IMR-90 (cell line): ENCODE data around the gene BCAS3. TPM values are rescaled to one million over a fixed set of nuclear protein-coding genes. Genes with fewer than 3 reads are reported as not detected.

Source experiments
- ATAC-seq: fragments of 200-7000 bp; cut with Tn5 transposase; 2 replicates; pipeline ENCODE4 v1.9.1; 2020; ENCODE audit warnings: low read depth, mild to moderate bottlenecking, moderate library complexity
- BruUV-seq: library from RNA; stranded (reverse); fragments of 400-500 nt; replicated peaks from 2 replicates; lab custom pipeline; 2021; lab: Mats Ljungman, UMichigan
- CTCF ChIA-PET: fragments of 300-600 bp; formaldehyde crosslinking; extraction: SDS; loops from one replicate; lab custom pipeline; 2021; ENCODE audit warnings: antibody characterized with exemption; lab: Yijun Ruan, JAX
- POLR2A ChIA-PET: fragments of 300-600 bp; sonication (Branson Sonifier 250); formaldehyde crosslinking; loops from one replicate; lab custom pipeline; 2022; ENCODE audit warnings: antibody characterized with exemption; ENCODE audit not compliant: unreplicated experiment; lab: Charles Lee
- DNase-seq: peaks from one replicate; pipeline ENCODE4 v3.0.0; 2013
- H2AFZ ChIP-seq: replicated peaks from 2 replicates; pipeline ENCODE3; 2013; ENCODE audit warnings: low read length, mild to moderate bottlenecking; ENCODE audit not compliant: poor library complexity
- H2AK5ac ChIP-seq: 2 replicates; pipeline ENCODE4 v1.6.1; 2013; ENCODE audit warnings: low read depth, low read length, inconsistent platforms
- H2AK9ac ChIP-seq: replicated peaks from 2 replicates; pipeline ENCODE3; 2013; ENCODE audit warnings: mild to moderate bottlenecking, low read depth, low read length, moderate library complexity; ENCODE audit not compliant: poor library complexity
- H2BK120ac ChIP-seq: 2 replicates; pipeline ENCODE4 v1.6.1; 2013; ENCODE audit warnings: low read depth, low read length, inconsistent platforms
- H2BK15ac ChIP-seq: 3 replicates; pipeline ENCODE4 v1.6.1; 2013; ENCODE audit warnings: low read depth, low read length, inconsistent platforms
- H2BK20ac ChIP-seq: 2 replicates; pipeline ENCODE4 v1.6.1; 2013; ENCODE audit warnings: low read depth, mild to moderate bottlenecking, inconsistent platforms, low read length, moderate library complexity
- H2BK5ac ChIP-seq: 2 replicates; pipeline ENCODE4 v1.6.1; 2013; ENCODE audit warnings: mild to moderate bottlenecking, low read depth, low read length, inconsistent platforms; ENCODE audit not compliant: poor library complexity, severe bottlenecking
- H3K14ac ChIP-seq: replicated peaks from 2 replicates; pipeline ENCODE4 v1.6.1; 2013; ENCODE audit warnings: low read depth, low read length, inconsistent platforms
- H3K18ac ChIP-seq: 2 replicates; pipeline ENCODE4 v1.6.1; 2013; ENCODE audit warnings: low read depth, low read length, control low read depth
- H3K23ac ChIP-seq: 2 replicates; pipeline ENCODE4 v1.6.1; 2013; ENCODE audit warnings: low read depth, low read length, inconsistent platforms
- H3K27ac ChIP-seq: 2 replicates; pipeline ENCODE4 v1.5.1; 2013; ENCODE audit warnings: mild to moderate bottlenecking, control low read depth, low read length; ENCODE audit not compliant: insufficient read depth
- H3K27me3 ChIP-seq: 2 replicates; pipeline ENCODE4 v1.6.1; 2013; ENCODE audit warnings: low read length; ENCODE audit not compliant: control insufficient read depth, insufficient read depth
- H3K36me3 ChIP-seq: 2 replicates; pipeline ENCODE4 v1.6.1; 2013; ENCODE audit warnings: low read length, mixed read lengths; ENCODE audit not compliant: control insufficient read depth, insufficient read depth
- H3K4ac ChIP-seq: 2 replicates; pipeline ENCODE4 v1.6.1; 2013; ENCODE audit warnings: low read depth, low read length, inconsistent platforms
- H3K4me1 ChIP-seq: 2 replicates; pipeline ENCODE4 v1.6.1; 2013; ENCODE audit warnings: low read length, mixed read lengths; ENCODE audit not compliant: control insufficient read depth, insufficient read depth
- H3K4me2 ChIP-seq: 2 replicates; pipeline ENCODE4 v1.6.1; 2013; ENCODE audit warnings: low read depth, mild to moderate bottlenecking, control low read depth, low read length, moderate library complexity
- H3K4me3 ChIP-seq: 2 replicates; pipeline ENCODE4 v1.5.1; 2013; ENCODE audit warnings: low read depth, mild to moderate bottlenecking, control low read depth, low read length, moderate library complexity; ENCODE audit not compliant: insufficient read depth
- H3K56ac ChIP-seq: 2 replicates; pipeline ENCODE4 v1.6.1; 2013; ENCODE audit warnings: low read length, inconsistent platforms; ENCODE audit not compliant: insufficient read depth; ENCODE audit errors: extremely low read depth
- H3K79me1 ChIP-seq, 2 experiments: 2 replicates each; pipeline ENCODE4 v1.6.1; 2013; ENCODE audit warnings: low read length in 2 of 2, inconsistent platforms in 1 of 2, low read depth in 1 of 2
- H3K9ac ChIP-seq: 2 replicates; pipeline ENCODE4 v1.6.1; 2013; ENCODE audit warnings: low read depth, low read length, control low read depth
- H3K9me1 ChIP-seq: 2 replicates; pipeline ENCODE4 v1.6.1; 2013; ENCODE audit warnings: low read length, inconsistent platforms; ENCODE audit not compliant: insufficient read depth
- H3K9me3 ChIP-seq: 2 replicates; pipeline ENCODE4 v1.6.1; 2013; ENCODE audit warnings: low read length; ENCODE audit not compliant: control insufficient read depth, insufficient read depth
- H4K20me1 ChIP-seq: 2 replicates; pipeline ENCODE4 v1.6.1; 2013; ENCODE audit warnings: low read length, inconsistent platforms; ENCODE audit not compliant: insufficient read depth
- H4K5ac ChIP-seq: 2 replicates; pipeline ENCODE4 v1.6.1; 2013; ENCODE audit warnings: mild to moderate bottlenecking, low read depth, low read length, control low read depth
- H4K8ac ChIP-seq, 2 experiments: 2 replicates each; pipeline ENCODE4 v1.6.1; 2013; ENCODE audit warnings: low read depth in 2 of 2, low read length in 2 of 2, control low read depth in 1 of 2, inconsistent platforms in 1 of 2
- H4K91ac ChIP-seq: 2 replicates; pipeline ENCODE4 v1.6.1; 2013; ENCODE audit warnings: low read depth, low read length, inconsistent platforms; ENCODE audit not compliant: insufficient read depth
- BHLHE40 ChIP-seq: fragments of 150-350 bp; IDR thresholded peaks from 2 replicates; pipeline ENCODE4 v1.6.1; 2016; ENCODE audit warnings: mild to moderate bottlenecking, low read depth, low read length
- CEBPB ChIP-seq: IDR thresholded peaks from 2 replicates; pipeline ENCODE4 v1.6.1; 2012; ENCODE audit warnings: low read depth, low read length, improper control_type of control experiment
- ELK1 ChIP-seq: fragments of 150-350 bp; IDR thresholded peaks from 2 replicates; pipeline ENCODE4 v1.6.1; 2016; ENCODE audit warnings: low read depth, mild to moderate bottlenecking, low read length, moderate library complexity, borderline replicate concordance
- FOS ChIP-seq: fragments of 150-350 bp; IDR thresholded peaks from 2 replicates; pipeline ENCODE4 v1.6.1; 2016; ENCODE audit warnings: low read depth, low read length
- MAFK ChIP-seq: IDR thresholded peaks from 2 replicates; pipeline ENCODE4 v1.6.1; 2012; ENCODE audit warnings: low read depth, low read length, improper control_type of control experiment
- MAZ ChIP-seq: IDR thresholded peaks from 2 replicates; pipeline ENCODE4 v1.6.1; 2012; ENCODE audit warnings: low read depth, mild to moderate bottlenecking, low read length, improper control_type of control experiment, moderate library complexity, borderline replicate concordance
- MXI1 ChIP-seq: IDR thresholded peaks from 2 replicates; pipeline ENCODE4 v1.6.1; 2012; ENCODE audit warnings: low read depth, mild to moderate bottlenecking, low read length, moderate library complexity, borderline replicate concordance
- NFE2L2 ChIP-seq: fragments of 150-350 bp; IDR thresholded peaks from 2 replicates; pipeline ENCODE4 v1.6.1; 2016; ENCODE audit warnings: low read depth, mild to moderate bottlenecking, low read length
- POLR2A ChIP-seq: IDR thresholded peaks from 2 replicates; pipeline ENCODE4 v1.6.1; 2012; ENCODE audit warnings: mild to moderate bottlenecking, low read depth, low read length
- RAD21 ChIP-seq: IDR thresholded peaks from 2 replicates; pipeline ENCODE4 v1.6.1; 2012; ENCODE audit warnings: low read length, improper control_type of control experiment
- RCOR1 ChIP-seq: IDR thresholded peaks from 2 replicates; pipeline ENCODE4 v1.6.1; 2012; ENCODE audit warnings: mild to moderate bottlenecking, low read length, improper control_type of control experiment; ENCODE audit not compliant: insufficient replicate concordance
- RFX5 ChIP-seq: IDR thresholded peaks from 2 replicates; pipeline ENCODE4 v1.8.0; 2012; ENCODE audit warnings: low read depth, mild to moderate bottlenecking, low read length, moderate library complexity
- USF2 ChIP-seq: fragments of 150-350 bp; IDR thresholded peaks from 2 replicates; pipeline ENCODE4 v1.6.1; 2017; ENCODE audit warnings: mild to moderate bottlenecking, antibody characterized with exemption, low read length, low read depth
- WGBS, 2 experiments: methylation state at CpG; one replicate each; pipeline versions ENCODE4 v1.1.5 to v1.1.7; 2013; ENCODE audit warnings: missing lambda C conversion rate in 2 of 2; ENCODE audit not compliant: insufficient read length in 1 of 2; ENCODE audit errors: extremely low coverage in 2 of 2; 5-methylcytosine and 5-hydroxymethylcytosine counted together
- dilution Hi-C: fragments of 300-500 bp; cut with HindIII; formaldehyde crosslinking; loops from one replicate; pipeline ENCODE4 v1.14.3; 2018; ENCODE audit warnings: low sequenced_read_pairs; ENCODE audit not compliant: unreplicated experiment
- in situ Hi-C: fragments of 300-500 bp; cut with MboI; formaldehyde crosslinking; loops from 3 replicates; pipeline ENCODE4 v1.14.3; 2019; ENCODE audit warnings: low sequenced_read_pairs, inconsistent platforms, mixed read lengths
- intact Hi-C: fragments of 100-400 bp; cut with micrococcal nuclease; formaldehyde crosslinking; loops from 2 replicates; pipeline ENCODE4 v1.10.0; 2022
- polyA plus RNA-seq, 3 experiments: library from polyadenylated mRNA; depleted of rRNA; stranded (reverse); fragments of >200 nt; gene quantifications; 2 replicates each; pipeline ENCODE4 v1.2.3, GENCODE V29; 2012; ENCODE audit warnings: low replicate concordance in 1 of 3
- total RNA-seq: library from RNA; depleted of rRNA; stranded (reverse); fragments of >200 nt; gene quantifications from 2 replicates; pipeline ENCODE4 v1.2.3, GENCODE V29; 2012

The BCAS3 gene
- total and polyA plus RNA-seq, 2 of the 4 experiments (the other 2 are of a cell fraction) = 6.3 to 27.1 TPM

GRCh38 chr17:61116577-61116976 is 438.9 kb downstream of the BCAS3 start:
- ChIA-PET POLR2A (no interaction called here), CTCF (no interaction called here)
- dilution Hi-C loops = no loop called here
- H4K5ac ChIP-seq = no peak overlapping the region
- no peak overlapping the region for H3K18ac ChIP-seq
- H4K91ac ChIP-seq = no peak overlapping the region
- H2AK9ac ChIP-seq = no peak overlapping the region
- H3K36me3 ChIP-seq = no peaks in the 10 kb centered on the region
- no peaks in the 10 kb centered on the region for H4K20me1 ChIP-seq
- H3K79me1 ChIP-seq = no peaks in the 10 kb centered on the region
- H2AK5ac ChIP-seq = no peak overlapping the region
- no peak overlapping the region for H2AFZ ChIP-seq
- H2BK120ac ChIP-seq = no peak overlapping the region
- no peak overlapping the region for H3K4me2 ChIP-seq
- in situ Hi-C loops = no loop called here
- intact Hi-C loops = loop anchor here (2.0 kb wide), 1 partner anchor 14 kb away; no protein-coding TSS in a partner anchor
- BruUV-seq = no TSS peak
- H3K9me3 ChIP-seq = peaks cover 2% of the 10 kb centered on the region; the same call in 1 of the 2 replicates
- H3K56ac ChIP-seq = no peak overlapping the region
- no peaks in the 10 kb centered on the region for H3K9me1 ChIP-seq
- H3K27ac ChIP-seq = no peak overlapping the region
- no peak overlapping the region for H3K14ac ChIP-seq
- H3K27me3 ChIP-seq = no peaks in the 10 kb centered on the region
- no peak overlapping the region for H2BK15ac ChIP-seq
- H2BK20ac ChIP-seq = no peak overlapping the region
- no CpG with 5 or more reads among the region's 1 CpG for WGBS, 2 experiments
- no peak overlapping the region for H3K23ac ChIP-seq
- DNase-seq (no peak), ATAC-seq (no peak)
- H3K4me3 ChIP-seq = no peak overlapping the region
- H4K8ac ChIP-seq = no peak overlapping the region
- H3K9ac ChIP-seq = no peak overlapping the region
- TF ChIP-seq MXI1 (no peak), USF2 (no peak), FOS (no peak), MAZ (no peak), BHLHE40 (no peak), ELK1 (no peak), POLR2A (no peak), RFX5 (no peak), MAFK (no peak), CEBPB (no peak), RCOR1 (no peak), NFE2L2 (no peak), RAD21 (no peak)
- H3K4me1 ChIP-seq = no peaks in the 10 kb centered on the region
- H2BK5ac ChIP-seq = no peak overlapping the region
- H3K4ac ChIP-seq = no peak overlapping the region
